Measurements from ENCODE around the gene FLRT1. TPM values are rescaled to one million over a fixed set of nuclear protein-coding genes. Genes with fewer than 3 reads are reported as not detected.

Gene FLRT1
- total RNA-seq, 1 experiment from 2014 or later: 0.39 TPM

GRCh38 chr11:64060263-64060860 is 24.6 kb downstream of the FLRT1 start:
- TF ChIP-seq CTCF (IDR thresholded peaks at IDR 0.05; ENCODE audit: insufficient read depth in 1 of 2, low read depth in 1 of 2, low read length in 1 of 2, severe bottlenecking in 1 of 2, unreplicated experiment in 1 of 2): no peak
- no peaks in the 10 kb centered on the region for H3K4me1 Mint-ChIP-seq (ENCODE audit: low read depth, unreplicated experiment)
- no TSS peak for BruUV-seq (replicated peaks)
- no peaks in the 10 kb centered on the region for H3K9me3 Mint-ChIP-seq (ENCODE audit: unreplicated experiment)
- ChIA-PET POLR2A (no interaction called here), CTCF (no interaction called here)
- no peak overlapping the region for H3K27ac Mint-ChIP-seq (ENCODE audit: unreplicated experiment)
- Histone ChIP-seq H3K4me3 (ENCODE audit: low read depth, low read length) (no peak overlapping the region), H3K4me1 (no peaks in the 10 kb centered on the region), H3K27me3 (replicated peaks; ENCODE audit: control insufficient read depth, insufficient read depth, low read length) (no peaks in the 10 kb centered on the region), H3K36me3 (ENCODE audit: control insufficient read depth, insufficient read depth, low read length) (no peaks in the 10 kb centered on the region), H3K9me3 (no peaks in the 10 kb centered on the region)
- no peak for DNase-seq
- H3K4me3 Mint-ChIP-seq (ENCODE audit: unreplicated experiment): no peak overlapping the region
- no peaks in the 10 kb centered on the region for H3K27me3 Mint-ChIP-seq (ENCODE audit: insufficient read depth, unreplicated experiment)
- peaks cover 6% of the 10 kb centered on the region for H3K36me3 Mint-ChIP-seq (ENCODE audit: insufficient read depth, unreplicated experiment)
- intact Hi-C loops (cut with micrococcal nuclease; ENCODE audit: unreplicated experiment): no loop called here

GRCh38 chr11:64060861-64061444 is 25.2 kb downstream of the FLRT1 start:
- H3K27me3 ChIP-seq (replicated peaks; ENCODE audit: control insufficient read depth, insufficient read depth, low read length): no peaks in the 10 kb centered on the region
- H3K4me1 ChIP-seq: no peaks in the 10 kb centered on the region
- no peak overlapping the region for H3K4me3 Mint-ChIP-seq (ENCODE audit: unreplicated experiment)
- no TSS peak for BruUV-seq (replicated peaks)
- no peaks in the 10 kb centered on the region for H3K4me1 Mint-ChIP-seq (ENCODE audit: low read depth, unreplicated experiment)
- intact Hi-C loops (cut with micrococcal nuclease; ENCODE audit: unreplicated experiment): no loop called here
- H3K36me3 Mint-ChIP-seq (ENCODE audit: insufficient read depth, unreplicated experiment): peaks cover 6% of the 10 kb centered on the region
- H3K9me3 ChIP-seq: no peaks in the 10 kb centered on the region
- no peak for TF ChIP-seq CTCF (IDR thresholded peaks at IDR 0.05; ENCODE audit: insufficient read depth in 1 of 2, low read depth in 1 of 2, low read length in 1 of 2, severe bottlenecking in 1 of 2, unreplicated experiment in 1 of 2)
- H3K27me3 Mint-ChIP-seq (ENCODE audit: insufficient read depth, unreplicated experiment): no peaks in the 10 kb centered on the region
- no peaks in the 10 kb centered on the region for H3K9me3 Mint-ChIP-seq (ENCODE audit: unreplicated experiment)
- ChIA-PET POLR2A (no interaction called here), CTCF (interaction anchor here (0.6 kb wide), 1 partner anchor 88 kb away, joined by 3 read pairs; no protein-coding TSS in a partner anchor)
- no peak overlapping the region for H3K27ac Mint-ChIP-seq (ENCODE audit: unreplicated experiment)
- no peak for DNase-seq
- no peaks in the 10 kb centered on the region for H3K36me3 ChIP-seq (ENCODE audit: control insufficient read depth, insufficient read depth, low read length)
- no peak overlapping the region for H3K4me3 ChIP-seq (ENCODE audit: low read depth, low read length)

DNA sequence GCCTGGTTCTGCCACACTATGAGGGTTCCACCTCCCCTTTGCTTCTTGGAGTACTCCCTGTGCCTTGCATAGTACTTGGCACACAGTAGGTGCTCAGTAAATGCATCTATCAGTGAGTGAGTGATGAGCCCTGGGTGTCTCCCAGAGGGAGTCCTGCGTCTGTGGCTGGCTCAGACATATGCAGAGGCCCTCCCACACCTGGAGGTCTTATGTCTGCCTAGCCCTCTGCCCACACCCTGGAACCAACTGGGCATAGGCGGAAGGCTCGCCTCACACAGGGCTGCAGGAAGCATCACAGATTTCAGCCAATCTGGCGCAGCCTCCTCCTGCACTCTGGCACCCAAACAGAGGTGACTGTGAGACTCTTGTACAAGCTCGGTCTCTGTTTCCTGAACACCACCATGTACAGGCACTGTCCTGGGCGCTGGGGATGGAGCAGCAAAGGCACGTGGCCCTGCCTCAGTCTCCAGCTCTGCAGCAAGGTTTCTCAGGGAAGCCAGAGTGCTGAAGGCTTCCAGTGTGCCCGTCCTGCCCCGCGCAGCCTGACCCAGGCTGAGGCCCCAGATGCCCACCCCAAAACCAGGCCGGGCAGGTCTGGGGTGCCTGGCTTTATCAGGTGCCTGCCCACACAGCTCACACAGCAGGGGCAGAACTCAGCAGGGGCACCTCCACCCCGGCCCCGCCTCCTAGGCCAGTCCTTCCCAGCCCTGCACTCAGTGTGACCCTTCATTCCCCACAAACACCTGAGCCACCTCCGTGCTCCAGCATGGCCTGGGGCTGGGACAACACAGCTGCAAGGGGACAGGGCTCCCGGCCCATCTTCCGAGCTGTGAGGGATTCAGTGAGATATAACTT is 26.7 kb downstream of the FLRT1 start:
- Histone ChIP-seq H3K4me1 (no peaks in the 10 kb centered on the region), H3K27me3 (replicated peaks; ENCODE audit: control insufficient read depth, insufficient read depth, low read length) (no peaks in the 10 kb centered on the region), H3K36me3 (ENCODE audit: control insufficient read depth, insufficient read depth, low read length) (no peaks in the 10 kb centered on the region), H3K4me3 (ENCODE audit: low read depth, low read length) (no peak overlapping the region), H3K9me3 (no peaks in the 10 kb centered on the region)
- Mint-ChIP-seq H3K4me3 (ENCODE audit: unreplicated experiment) (no peak overlapping the region), H3K36me3 (ENCODE audit: insufficient read depth, unreplicated experiment) (peaks cover 6% of the 10 kb centered on the region), H3K27me3 (ENCODE audit: insufficient read depth, unreplicated experiment) (no peaks in the 10 kb centered on the region), H3K9me3 (ENCODE audit: unreplicated experiment) (no peaks in the 10 kb centered on the region), H3K27ac (ENCODE audit: unreplicated experiment) (no peak overlapping the region), H3K4me1 (ENCODE audit: low read depth, unreplicated experiment) (no peaks in the 10 kb centered on the region)
- no peak for TF ChIP-seq CTCF (IDR thresholded peaks at IDR 0.05; ENCODE audit: insufficient read depth in 1 of 2, low read depth in 1 of 2, low read length in 1 of 2, severe bottlenecking in 1 of 2, unreplicated experiment in 1 of 2)
- no TSS peak for BruUV-seq (replicated peaks)
- no peak for DNase-seq
- CTCF ChIA-PET: interaction anchor here (0.5 kb wide), 1 partner anchor 77 kb away, joined by 3 read pairs; no protein-coding TSS in a partner anchor
- POLR2A ChIA-PET: no interaction called here
- intact Hi-C loops (cut with micrococcal nuclease; ENCODE audit: unreplicated experiment): no loop called here
